GM21528 (cell line): ENCODE measurements around the gene MTPN.

Source experiments
- ATAC-seq: cut with Tn5 transposase; IDR thresholded peaks from one replicate; pipeline ENCODE4 v1.9.1; 2021; ENCODE audit warnings: mild to moderate bottlenecking, moderate library complexity; ENCODE audit not compliant: unreplicated experiment, low FRiP score

Gene MTPN

GRCh38 chr7:135959646-135960363 is 17.4 kb downstream of the MTPN start:
- no peak for ATAC-seq

DNA sequence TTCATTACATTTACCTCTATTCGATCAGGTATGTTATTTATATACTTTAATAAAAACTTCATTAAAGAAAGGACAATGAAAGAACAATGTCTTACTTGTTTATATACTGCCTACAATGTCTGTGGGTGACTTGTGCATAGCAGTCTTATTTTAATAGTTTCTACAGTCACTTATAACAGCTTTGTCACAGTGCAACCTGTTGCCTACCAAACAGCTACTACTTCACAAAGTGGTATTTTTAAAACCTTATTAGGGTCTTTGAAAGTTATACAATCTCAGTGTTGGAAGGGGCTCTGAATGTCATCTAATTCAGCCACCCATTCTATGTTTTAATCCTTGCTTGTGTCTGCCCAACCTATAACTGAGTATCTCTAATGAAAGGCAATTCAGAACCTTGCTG is 19.0 kb downstream of the MTPN start:
- no peak for ATAC-seq

DNA sequence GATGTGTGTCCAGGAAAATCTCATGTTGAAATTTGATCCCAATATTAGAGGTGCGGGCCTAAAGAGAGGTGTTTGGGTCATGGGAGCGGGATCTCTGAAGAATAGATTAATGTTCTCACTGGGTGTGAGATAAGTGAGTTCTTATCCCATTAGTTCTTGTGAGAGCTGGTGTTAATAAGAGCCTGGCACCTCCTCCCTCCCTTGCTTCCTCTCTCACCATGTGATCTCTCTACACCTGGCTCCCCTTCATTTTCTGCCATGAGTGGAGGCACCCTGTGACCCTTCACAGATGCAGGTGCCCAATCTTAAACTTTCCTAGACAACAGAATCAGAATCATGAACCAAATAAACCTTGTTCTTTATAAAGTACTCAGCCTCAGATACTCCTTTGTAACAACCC is 19.5 kb downstream of the MTPN start:
- no peak for ATAC-seq

DNA sequence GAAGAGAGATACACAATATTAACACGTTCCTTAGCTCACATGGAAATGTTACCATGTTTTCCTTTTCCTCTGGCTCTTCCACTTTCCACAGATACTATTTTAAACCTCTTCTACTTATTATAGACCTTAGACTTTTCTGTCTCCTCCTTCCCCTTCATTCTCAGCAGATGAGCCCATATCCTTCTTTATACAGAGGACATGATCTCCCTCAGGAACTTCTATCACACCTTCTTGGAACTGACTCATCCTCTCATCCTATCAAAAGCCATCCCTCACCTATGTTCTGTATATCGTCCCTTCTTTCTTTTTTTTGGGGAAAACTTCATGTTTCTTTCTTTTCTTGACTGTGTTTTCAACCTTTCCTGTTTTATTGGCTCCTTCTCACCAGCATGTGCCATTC is 20.8 kb downstream of the MTPN start:
- no peak for ATAC-seq

- ATAC-seq = no peak
Observed at GRCh38 chr7:135950972-135951371, 26.2 kb downstream of the MTPN start.

- ATAC-seq = no peak
Observed at GRCh38 chr7:135950429-135950828, 26.7 kb downstream of the MTPN start.

- ATAC-seq = no peak
Observed at GRCh38 chr7:135946289-135947055, 30.7 kb downstream of the MTPN start.

DNA sequence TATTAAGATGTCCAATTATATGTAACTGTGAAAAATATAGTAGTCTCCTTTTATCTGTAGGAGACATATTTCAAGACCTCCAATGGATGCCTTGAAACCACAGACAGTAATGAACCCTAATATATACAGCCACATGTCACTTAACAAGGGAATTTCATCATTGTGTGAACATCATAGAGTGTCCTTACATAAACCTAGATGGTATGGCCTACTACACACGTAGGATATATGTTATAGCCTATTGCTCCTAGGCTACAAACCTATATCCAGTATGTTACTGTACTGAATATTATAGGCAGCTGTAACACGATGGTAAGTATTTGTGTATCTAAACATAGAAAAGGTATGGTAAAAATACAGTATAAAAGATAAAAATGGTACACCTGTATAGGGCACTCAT is 32.4 kb downstream of the MTPN start:
- no peak for ATAC-seq

DNA sequence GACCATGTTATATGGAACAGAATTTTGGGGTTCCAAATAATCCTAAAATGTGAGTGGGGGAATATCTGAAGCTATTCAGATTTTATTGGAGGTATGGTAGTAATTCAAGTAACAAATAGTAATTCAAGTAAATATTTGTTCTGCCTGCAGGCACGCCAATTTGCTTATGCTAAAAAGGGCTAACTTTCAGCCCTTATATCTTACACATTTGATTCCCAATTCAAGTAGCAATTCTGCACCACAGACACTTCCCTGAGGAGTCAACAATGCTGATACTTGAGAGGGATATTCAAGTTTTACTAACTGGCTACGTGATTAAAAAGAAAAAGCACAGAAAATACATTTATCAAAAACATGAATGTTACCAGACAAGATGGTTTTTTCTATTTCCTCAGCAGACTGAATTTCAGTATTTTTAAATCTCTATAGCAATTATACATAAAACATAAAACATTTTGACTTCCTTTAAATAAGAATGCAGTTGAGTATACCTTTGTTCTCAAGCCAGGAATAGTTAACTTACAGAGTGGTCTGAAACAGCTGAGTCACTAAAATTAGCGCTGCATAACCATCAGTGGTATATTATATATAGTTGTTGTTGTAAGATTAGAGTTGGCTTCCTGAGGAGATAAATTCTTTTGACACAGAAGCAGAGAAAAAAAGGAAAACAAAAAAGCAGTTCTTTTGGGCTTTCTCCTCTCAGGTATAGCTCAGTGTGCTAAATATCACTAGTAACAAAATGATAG is 33.9 kb downstream of the MTPN start:
- ATAC-seq = no peak

GRCh38 chr7:135942614-135943013 is 34.5 kb downstream of the MTPN start:
- peak; percentile 81 for ATAC-seq

DNA sequence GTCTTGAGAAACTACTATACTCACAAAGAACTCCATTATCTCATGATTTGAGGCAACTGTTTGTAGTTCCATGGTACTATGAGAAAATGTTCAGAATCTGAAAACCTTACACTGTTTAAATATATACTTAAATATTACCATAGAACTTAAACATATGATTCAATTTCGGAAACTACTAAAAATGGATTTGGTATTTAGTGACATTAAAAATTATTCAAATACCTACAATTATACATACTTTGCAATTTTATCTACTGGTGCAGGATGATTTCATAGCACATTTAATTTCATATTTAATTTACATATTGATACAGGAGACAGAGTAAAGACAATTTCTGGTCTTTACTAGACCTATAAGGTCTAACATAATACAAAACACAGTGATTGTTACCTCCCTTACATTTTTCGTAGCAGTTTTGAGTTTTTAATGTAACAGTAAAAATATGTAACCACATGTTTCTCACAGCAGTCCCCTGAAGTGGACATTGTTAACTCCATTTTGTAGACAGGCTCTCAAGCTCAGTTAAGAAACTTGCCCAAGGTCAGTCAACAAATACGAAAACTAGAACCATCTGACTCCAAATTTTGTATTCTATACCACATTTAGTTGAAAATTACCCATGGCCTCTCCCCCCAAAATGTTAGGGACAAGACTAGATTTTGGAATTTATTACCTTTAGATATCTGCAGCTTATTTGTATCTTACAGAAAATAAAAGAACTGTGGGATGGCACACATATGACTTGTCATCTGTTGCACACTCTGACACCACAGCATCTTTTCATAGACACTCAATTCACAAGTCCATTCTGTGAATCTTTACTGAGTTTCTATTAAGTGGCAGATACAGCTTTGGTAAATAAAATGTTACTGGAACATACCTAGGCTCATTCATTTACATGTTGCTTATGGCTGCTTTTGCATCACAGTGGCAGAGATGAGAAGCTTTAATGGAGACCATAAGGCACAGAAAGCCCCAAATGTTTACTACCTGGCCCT is 36.8 kb downstream of the MTPN start:
- ATAC-seq = no peak

- no peak for ATAC-seq
Observed at GRCh38 chr7:135939261-135939812, 37.8 kb downstream of the MTPN start.

- ATAC-seq = peak; percentile 51
Observed at GRCh38 chr7:135938563-135938962, 38.6 kb downstream of the MTPN start.

DNA sequence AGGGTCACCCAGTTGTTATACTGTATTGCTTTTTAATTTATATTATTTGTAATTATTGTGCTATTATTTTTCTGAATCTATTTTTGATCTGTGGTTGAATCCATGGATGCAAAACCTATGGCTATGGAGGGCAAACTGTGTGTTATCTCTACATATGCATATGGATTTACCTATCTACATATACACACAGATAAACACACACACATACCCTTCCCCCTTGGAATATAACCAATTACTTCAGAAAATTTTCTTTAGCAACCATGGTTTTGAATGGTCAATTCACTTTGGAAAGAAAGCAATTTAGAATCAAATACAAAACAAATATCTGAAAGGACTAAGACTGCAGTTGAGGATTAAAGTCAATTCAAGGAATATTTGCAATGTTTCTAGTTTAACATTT is 39.1 kb downstream of the MTPN start:
- ATAC-seq = no peak

DNA sequence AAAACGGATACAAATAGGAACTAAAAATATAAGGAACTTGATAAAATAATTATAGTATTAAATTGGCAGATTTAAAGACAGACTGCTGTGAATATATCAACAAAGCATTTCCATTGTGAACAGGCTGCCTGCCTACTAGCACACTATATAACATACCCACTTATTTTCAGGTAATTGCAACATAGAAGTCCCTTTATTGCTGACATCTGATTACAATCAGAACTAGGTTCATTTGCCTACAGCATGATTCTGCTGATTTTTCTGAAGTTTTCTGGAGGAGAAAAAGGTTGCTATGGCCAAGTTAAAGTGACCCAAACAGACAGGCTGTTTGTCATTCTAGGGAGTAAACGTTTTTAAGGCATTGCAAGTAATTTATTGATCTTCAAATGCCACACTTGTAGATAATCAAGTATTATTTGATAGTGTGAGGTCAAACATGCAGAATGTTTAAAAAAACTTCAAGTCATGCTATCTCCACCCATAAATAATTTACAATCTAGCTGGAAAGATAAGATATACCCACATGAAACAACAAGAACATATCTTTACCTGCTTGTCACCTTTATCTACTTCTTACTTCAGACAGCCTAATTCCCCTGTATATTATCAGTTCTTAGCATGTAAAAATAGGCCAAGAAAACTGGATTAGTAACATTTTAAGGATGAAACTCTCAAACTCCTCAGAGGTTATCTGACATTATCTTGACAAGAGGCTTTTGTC is 40.5 kb downstream of the MTPN start:
- no peak for ATAC-seq

DNA sequence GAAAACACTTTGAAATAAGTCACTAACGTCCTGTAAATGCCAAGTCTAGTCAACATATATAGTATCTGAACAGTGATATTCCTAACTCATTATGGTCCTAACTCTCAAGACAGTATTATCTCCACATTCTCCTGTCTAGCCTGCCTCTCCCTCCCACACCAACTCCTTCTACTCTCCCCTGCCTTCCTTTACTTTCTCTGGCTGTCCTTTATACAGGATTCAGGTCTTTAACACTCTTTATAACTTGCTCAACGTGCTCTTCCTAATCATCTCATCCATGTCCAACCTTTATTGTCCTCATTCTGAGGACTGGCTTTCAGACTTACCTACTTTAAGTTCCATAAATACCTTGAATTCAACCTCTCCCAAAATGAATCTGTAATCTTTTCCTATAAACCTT is 42.5 kb downstream of the MTPN start:
- ATAC-seq = no peak

DNA sequence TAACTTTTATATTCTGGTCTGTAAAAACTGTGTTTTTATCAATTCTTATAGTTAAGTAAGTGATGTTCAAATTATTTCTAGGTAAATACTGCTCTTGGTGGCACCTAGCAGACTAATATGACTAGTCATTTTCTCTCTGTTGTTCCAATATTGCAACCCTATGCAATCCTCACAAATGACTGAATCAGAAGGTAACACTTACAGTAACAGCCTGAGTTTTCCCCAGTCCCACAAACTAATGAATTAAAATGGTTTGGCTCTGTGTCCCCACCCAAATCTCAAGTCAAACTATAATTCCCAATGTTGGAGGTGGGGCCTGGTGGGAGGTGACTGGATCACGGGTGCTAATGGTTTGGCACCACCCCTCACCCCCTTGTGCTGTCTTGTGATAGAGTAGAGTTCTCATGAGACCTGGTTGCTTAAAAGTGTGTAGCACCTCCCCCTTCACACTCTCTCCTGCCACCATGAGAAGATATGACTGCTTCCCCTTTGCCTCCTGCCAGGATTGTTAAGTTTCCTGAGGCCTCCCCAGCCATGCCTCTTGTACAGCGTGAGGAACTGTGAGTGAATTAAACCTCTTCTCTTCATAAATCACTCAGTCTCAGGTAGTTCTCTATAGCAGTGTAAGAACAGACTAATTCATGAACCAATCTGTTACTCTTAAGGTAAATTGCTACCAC is 43.5 kb downstream of the MTPN start:
- ATAC-seq = no peak

DNA sequence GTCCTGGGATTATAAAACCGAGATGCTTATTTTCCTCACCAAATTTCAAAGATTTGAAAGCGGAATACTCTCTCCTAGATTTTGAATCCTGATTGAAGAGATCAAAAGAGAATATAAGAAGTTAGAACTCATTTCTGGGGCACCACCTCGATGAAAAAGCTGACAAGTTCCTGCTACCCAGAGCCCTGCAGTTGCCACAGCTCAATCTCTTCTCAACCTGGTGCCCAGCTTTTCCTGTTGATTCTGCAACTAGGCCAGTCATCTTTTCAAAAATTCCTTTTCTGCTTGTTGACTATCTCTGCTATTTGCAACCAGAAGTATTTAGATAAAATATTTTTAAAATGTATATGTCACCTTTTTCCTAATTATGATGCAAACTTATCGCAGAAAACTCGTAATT is 45.0 kb downstream of the MTPN start:
- ATAC-seq = no peak
